ENCODE results near the gene FAM193A.
A peak's percentile ranks its signal among the peaks of the same experiment; 100 is the strongest.

Gene FAM193A

DNA sequence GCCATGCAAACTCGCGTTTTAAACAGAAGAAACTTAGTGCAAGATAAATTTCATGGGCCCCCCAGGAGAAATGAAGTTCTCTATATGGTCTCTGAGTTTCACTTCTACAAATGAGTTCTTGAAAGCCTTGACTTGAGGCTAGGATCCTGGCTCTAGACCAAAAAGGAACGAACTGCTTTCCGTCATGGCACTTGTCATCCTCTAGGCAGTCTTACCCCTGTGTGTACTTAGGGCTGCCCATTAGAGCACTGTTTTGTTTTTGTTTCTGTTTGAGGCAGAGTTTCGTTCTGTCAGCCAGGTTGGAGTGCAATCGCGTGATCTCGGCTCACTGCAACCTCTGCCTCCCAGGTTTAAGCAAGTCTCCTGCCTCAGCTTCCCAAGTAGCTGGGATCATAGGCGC is 38.5 kb upstream of the FAM193A start:
- Histone ChIP-seq H3K27ac (ENCODE audit: low read length) (peak overlapping the region; percentile 48), H3K9ac (ENCODE audit: low read length) (no peak overlapping the region), H3K79me2 (ENCODE audit: low read length) (peaks cover 63% of the 10 kb centered on the region), H3K4me3 (ENCODE audit: low read length) (no peak overlapping the region), H2AFZ (ENCODE audit: low read depth, low read length) (no peak overlapping the region), H3K4me1 (ENCODE audit: low read length) (peaks cover 32% of the 10 kb centered on the region), H3K27me3 (ENCODE audit: low read depth, low read length) (no peaks in the 10 kb centered on the region), H3K36me3 (replicated peaks; ENCODE audit: low read depth, low read length) (peaks cover 49% of the 10 kb centered on the region), H4K20me1 (ENCODE audit: insufficient read depth, low read length) (peaks cover 73% of the 10 kb centered on the region), H3K4me2 (ENCODE audit: low read length) (peak overlapping the region; percentile 33; the same call in 1 of the 2 replicates), H3K9me3 (ENCODE audit: insufficient read depth, low read length) (no peaks in the 10 kb centered on the region)
- no peak for TF ChIP-seq EZH2phosphoT487 (IDR thresholded peaks at IDR 0.05; ENCODE audit: low read depth)
- TF ChIP-seq, protein P1, sequence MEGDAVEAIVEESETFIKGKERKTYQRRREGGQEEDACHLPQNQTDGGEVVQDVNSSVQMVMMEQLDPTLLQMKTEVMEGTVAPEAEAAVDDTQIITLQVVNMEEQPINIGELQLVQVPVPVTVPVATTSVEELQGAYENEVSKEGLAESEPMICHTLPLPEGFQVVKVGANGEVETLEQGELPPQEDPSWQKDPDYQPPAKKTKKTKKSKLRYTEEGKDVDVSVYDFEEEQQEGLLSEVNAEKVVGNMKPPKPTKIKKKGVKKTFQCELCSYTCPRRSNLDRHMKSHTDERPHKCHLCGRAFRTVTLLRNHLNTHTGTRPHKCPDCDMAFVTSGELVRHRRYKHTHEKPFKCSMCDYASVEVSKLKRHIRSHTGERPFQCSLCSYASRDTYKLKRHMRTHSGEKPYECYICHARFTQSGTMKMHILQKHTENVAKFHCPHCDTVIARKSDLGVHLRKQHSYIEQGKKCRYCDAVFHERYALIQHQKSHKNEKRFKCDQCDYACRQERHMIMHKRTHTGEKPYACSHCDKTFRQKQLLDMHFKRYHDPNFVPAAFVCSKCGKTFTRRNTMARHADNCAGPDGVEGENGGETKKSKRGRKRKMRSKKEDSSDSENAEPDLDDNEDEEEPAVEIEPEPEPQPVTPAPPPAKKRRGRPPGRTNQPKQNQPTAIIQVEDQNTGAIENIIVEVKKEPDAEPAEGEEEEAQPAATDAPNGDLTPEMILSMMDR (IDR thresholded peaks at IDR 0.05; ENCODE audit: low read depth, low read length) = no peak

DNA sequence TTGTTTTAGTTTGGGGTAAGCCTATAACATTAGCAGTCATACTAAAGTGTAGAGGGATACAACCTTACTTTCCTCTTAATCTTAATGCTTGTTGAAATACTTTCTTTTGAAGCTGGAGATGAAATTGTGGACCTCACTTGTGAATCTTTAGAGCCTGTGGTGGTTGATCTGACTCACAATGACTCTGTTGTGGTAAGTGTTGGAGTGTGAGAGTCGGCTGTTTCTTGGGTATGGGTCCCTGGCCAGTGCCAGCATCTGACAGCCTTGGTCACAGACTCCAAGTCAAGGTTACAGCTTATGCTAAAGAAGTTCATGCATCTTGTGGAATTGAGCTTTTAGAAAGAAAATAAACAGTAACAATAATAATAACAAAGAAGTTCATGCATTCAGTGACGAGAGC is 35.9 kb upstream of the FAM193A start:
- no peak overlapping the region for H2AFZ ChIP-seq (ENCODE audit: low read depth, low read length)
- no peak overlapping the region for H3K27ac ChIP-seq (ENCODE audit: low read length)
- TF ChIP-seq, protein P1 (IDR thresholded peaks at IDR 0.05; ENCODE audit: low read depth, low read length) = no peak
- TF ChIP-seq EZH2phosphoT487 (IDR thresholded peaks at IDR 0.05; ENCODE audit: low read depth) = no peak
- H3K4me1 ChIP-seq (ENCODE audit: low read length) = peaks cover 26% of the 10 kb centered on the region
- H3K9ac ChIP-seq (ENCODE audit: low read length) = no peak overlapping the region
- H3K79me2 ChIP-seq (ENCODE audit: low read length) = peaks cover 62% of the 10 kb centered on the region
- H3K9me3 ChIP-seq (ENCODE audit: insufficient read depth, low read length) = no peaks in the 10 kb centered on the region
- H4K20me1 ChIP-seq (ENCODE audit: insufficient read depth, low read length) = peaks cover 67% of the 10 kb centered on the region
- H3K4me3 ChIP-seq (ENCODE audit: low read length) = no peak overlapping the region
- no peak overlapping the region for H3K4me2 ChIP-seq (ENCODE audit: low read length)
- H3K27me3 ChIP-seq (ENCODE audit: low read depth, low read length) = no peaks in the 10 kb centered on the region
- H3K36me3 ChIP-seq (replicated peaks; ENCODE audit: low read depth, low read length) = peaks cover 48% of the 10 kb centered on the region

DNA sequence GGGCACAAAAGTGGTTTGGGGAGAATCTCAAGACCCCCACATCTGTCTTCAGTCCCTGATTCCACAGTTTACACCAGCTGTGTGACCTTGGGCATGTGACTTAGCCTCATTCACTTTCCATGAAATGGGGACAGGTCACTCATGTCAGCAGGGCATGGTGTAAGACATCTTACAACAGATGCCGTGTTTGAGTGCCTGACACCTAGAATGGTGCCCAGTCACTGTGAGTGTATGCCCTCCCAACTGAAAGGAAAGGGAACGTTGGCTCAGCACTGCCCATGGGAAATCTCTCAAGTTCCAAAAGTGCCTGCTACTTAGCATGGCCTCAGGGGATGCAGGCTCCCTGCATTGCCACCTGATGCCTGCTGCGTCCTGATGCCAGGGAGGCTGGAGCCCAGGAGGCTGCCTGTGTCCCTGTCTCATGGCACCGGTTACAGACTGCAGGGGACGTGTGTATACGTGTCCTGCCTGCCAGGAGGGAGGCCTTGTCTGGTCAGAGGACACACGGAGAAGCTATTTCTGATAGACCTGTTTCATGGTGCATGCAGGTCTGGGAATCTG is 35.3 kb upstream of the FAM193A start:
- H3K36me3 ChIP-seq (replicated peaks; ENCODE audit: low read depth, low read length) = peaks cover 48% of the 10 kb centered on the region
- H3K4me1 ChIP-seq (ENCODE audit: low read length) = peaks cover 22% of the 10 kb centered on the region
- no peak overlapping the region for H3K27ac ChIP-seq (ENCODE audit: low read length)
- no peak overlapping the region for H3K9ac ChIP-seq (ENCODE audit: low read length)
- H2AFZ ChIP-seq (ENCODE audit: low read depth, low read length) = no peak overlapping the region
- H3K79me2 ChIP-seq (ENCODE audit: low read length) = peaks cover 62% of the 10 kb centered on the region
- no peak overlapping the region for H3K4me2 ChIP-seq (ENCODE audit: low read length)
- no peak overlapping the region for H3K4me3 ChIP-seq (ENCODE audit: low read length)
- TF ChIP-seq, protein P1 (IDR thresholded peaks at IDR 0.05; ENCODE audit: low read depth, low read length) = no peak
- TF ChIP-seq EZH2phosphoT487 (IDR thresholded peaks at IDR 0.05; ENCODE audit: low read depth) = no peak
- no peaks in the 10 kb centered on the region for H3K9me3 ChIP-seq (ENCODE audit: insufficient read depth, low read length)
- H4K20me1 ChIP-seq (ENCODE audit: insufficient read depth, low read length) = peaks cover 62% of the 10 kb centered on the region
- no peaks in the 10 kb centered on the region for H3K27me3 ChIP-seq (ENCODE audit: low read depth, low read length)

DNA sequence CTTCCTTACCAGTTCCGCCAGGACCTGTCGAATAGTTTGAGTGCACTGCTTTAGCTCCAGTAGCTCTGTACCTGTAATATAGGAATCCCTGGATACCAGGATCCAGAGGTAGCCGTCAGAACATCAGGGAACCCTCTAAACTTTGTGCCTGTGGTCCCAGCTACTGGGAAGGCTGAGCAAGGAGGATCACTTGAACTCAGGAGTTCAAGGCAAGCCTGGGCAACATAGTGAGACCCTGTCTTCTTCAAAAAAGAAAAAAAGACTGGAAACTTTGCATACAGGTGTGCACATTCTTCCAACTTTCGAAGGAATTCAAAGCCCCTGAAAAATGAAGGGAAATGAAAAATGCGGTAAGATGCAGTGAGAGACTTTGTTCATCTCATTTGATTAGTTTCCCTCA is 32.6 kb upstream of the FAM193A start:
- Histone ChIP-seq H3K36me3 (replicated peaks; ENCODE audit: low read depth, low read length) (peaks cover 48% of the 10 kb centered on the region), H3K9me3 (ENCODE audit: insufficient read depth, low read length) (no peaks in the 10 kb centered on the region), H3K79me2 (ENCODE audit: low read length) (peaks cover 63% of the 10 kb centered on the region), H3K4me2 (ENCODE audit: low read length) (no peak overlapping the region), H3K4me3 (ENCODE audit: low read length) (no peak overlapping the region), H3K4me1 (ENCODE audit: low read length) (no peaks in the 10 kb centered on the region), H3K27ac (ENCODE audit: low read length) (no peak overlapping the region), H3K27me3 (ENCODE audit: low read depth, low read length) (no peaks in the 10 kb centered on the region), H3K9ac (ENCODE audit: low read length) (no peak overlapping the region), H4K20me1 (ENCODE audit: insufficient read depth, low read length) (peaks cover 42% of the 10 kb centered on the region), H2AFZ (ENCODE audit: low read depth, low read length) (no peak overlapping the region)
- TF ChIP-seq, protein P1 (IDR thresholded peaks at IDR 0.05; ENCODE audit: low read depth, low read length) = no peak
- no peak for TF ChIP-seq EZH2phosphoT487 (IDR thresholded peaks at IDR 0.05; ENCODE audit: low read depth)

All from OCI-LY3 (cell line).